8988T (cell line): ENCODE measurements around the gene ABLIM1.

Experiments
- DNase-seq: peaks from one replicate; pipeline ENCODE4 v3.0.0; 2011

ABLIM1 gene

DNA sequence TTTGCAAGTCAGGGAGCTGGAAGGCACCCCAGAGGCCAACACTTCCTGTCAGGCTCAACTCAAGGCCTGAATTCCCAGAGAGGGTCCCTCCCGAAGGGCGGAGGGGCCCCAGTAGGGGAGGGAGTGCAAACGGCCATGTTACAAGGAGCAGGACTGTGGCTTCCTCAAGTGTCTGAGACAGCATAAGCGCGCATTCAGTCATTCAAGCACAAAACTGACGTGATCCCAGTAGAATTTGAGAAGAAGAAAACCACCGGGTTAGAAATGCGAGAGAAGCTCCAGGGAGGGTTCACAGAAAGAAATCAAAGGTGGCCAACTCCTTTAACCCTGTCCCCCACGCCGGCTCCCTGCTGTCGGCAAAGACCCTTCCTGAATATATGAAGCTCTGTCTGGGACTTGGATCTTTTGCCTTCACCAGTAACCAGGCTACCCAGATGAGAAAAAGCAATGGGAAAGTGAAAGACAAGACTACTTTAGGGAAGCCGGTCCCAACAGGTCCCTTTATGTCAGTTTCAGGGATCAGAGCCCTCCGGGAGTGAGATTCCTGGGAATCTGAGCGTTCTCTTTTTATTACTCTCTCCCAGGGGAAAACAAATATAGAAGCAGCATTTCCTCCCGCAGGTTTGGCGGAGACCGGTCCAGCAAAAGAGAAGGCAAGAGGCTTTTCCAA is 255.1 kb downstream of the ABLIM1 start:
- no peak for DNase-seq

DNA sequence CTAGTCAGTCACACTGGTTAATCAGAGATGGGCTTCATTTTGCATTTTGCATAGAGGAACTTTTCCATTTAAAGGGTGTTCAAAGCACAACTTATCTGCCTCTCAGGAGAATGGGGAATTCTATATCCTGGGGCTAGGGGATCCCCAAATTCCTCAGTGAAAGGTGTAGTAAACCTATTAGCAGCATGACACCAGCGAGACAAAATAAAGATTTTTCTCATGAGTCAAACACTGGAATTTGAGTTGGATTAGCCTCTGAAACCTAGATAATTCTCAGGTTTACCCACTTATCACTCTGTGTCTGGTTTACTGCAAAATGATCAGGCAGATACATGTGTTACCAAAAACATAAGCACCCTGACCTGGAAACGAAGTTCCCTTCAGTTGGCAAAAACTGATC is 255.8 kb downstream of the ABLIM1 start:
- DNase-seq, result no peak

DNA sequence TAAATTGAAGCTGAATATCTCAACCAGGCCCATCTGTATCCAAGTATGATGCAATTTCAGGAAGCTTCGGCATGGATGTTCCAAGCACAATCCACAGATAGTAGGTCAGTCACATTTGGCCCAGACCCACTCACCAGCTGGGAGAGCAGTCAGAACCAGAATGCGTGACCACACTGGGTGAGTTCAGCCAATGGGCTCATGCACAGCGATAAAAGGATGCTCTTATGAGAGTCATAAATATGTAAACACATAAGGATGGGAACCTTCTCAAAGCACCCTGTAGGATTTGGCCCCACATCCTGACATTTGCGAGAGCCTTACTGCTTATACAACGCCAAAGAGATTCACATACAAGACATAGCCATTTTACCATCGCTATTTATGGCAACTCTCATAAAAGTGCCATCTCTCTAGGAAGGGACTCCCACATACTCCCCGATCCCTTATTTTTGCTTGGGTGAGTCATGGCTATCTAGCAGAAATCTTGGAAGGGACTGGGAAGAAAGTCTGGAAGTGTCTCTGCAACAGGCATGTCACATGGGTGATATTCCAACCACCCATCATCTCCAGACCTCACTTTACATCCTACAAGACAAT is 256.8 kb downstream of the ABLIM1 start:
- DNase-seq, result no peak

DNA sequence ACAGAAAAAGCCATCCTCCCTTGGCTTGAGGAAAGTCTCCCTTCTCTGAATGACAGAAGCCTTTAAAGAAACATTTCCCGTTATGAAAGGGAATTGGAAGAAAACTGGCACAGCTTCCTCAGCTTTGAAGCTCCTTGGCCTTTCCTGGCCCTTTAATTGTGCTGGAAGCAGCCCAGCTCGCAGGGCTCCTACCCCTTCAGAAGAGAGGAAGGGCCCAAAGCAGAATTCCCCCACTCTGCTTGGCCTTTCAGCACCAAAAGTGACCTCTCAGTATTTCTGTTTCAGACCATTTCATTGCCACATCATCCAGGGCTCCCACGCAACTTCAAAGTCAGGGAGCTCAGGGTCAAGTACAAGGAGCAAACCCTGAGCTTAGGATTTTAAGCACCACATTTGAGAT is 258.0 kb downstream of the ABLIM1 start:
- DNase-seq, result no peak

DNA sequence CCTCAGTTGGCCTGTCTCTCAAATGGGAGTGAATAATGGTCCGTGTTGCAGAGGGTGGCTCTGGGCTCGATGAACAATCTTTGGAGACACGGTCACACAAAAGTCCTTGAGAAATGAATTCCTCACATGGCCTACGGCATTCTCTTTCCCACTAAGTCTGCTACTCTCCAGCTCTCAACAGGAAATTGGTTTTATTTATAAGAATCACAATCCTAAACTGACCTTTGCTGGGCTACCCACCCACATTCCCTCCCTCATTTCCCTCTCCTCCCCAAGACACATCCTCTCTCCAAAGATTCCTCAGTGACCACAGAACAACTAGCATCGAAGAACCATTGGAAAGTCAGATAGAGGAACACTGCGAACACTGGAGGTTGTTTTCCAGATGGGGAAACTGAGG is 258.5 kb downstream of the ABLIM1 start:
- DNase-seq, result no peak

DNA sequence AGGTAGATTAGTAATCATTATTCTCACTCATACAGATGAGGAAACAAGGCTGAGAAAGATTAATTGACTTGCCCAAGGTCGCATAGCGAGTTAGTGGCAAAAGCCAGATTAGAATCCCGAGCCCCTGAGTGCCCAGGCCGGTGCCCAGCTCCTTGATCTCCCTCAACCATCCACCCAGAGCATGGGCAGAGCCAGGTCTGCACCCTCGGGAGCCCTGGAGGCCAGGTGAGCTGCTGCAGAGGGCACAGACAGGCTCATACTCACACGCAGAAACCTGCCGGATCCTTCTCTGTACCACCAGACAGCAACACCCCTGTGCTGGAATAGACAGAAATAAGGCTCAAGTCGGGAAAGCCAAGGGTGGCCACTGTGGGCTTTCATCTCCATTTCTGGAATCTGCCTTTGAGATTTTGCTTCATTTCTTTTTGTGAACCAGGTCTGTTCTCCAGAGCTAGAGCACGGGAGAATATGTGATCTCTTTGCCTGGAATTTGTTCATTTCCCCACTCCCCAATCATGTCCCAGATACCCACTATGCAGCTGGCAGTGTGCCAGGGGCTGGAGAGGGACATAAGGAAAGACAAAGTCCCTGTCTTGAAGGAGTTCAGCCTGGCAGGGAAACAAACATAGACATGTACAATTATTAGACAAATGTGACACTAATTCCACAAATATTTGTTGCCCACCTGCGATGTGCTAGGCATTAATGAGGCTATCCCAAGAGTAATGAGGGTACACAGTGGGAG is 259.3 kb downstream of the ABLIM1 start:
- no peak for DNase-seq

DNA sequence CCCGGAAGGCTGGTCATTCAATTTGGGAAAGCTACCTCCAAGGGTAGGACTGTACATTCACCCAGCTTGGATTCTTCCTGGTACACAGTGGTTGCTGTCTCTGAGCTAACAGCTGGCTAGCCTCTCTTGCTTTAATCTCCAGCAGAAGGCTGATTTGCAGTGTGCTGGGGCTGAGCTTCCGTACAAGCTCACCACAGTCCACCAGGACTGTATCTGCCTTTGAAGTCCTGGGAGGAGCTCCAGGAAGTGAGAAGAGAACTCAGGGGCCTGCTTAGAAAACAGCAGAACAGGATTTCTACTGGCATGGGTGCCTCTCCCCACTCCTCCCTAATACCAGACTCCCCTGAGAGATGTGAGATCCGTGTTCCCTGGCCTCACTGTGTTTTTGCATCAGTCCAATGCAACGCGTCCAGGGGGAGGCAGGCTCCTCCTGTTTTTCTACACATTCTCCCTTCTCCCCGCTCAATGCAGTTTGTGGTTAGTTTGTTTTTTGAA is 260.4 kb downstream of the ABLIM1 start:
- no peak for DNase-seq

DNA sequence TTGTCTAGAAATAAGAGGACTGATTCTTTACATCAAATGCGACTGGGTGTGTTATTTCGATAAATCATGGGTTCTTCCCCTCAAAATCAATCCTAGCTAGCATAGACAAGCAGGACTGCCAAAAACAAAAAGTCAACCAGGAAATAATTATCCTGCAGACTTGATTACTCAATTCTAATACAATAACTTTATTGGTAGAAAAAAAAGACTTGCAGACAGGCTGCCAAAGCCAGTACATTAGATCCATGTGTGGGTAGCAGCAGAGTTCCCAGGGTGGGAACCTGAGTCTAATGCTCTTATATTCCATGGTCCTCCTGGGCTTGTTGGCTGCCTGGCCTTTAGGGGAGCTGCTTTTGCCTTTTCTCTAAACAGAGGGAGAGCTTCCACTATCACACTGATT is 261.6 kb downstream of the ABLIM1 start:
- DNase-seq, result no peak

DNA sequence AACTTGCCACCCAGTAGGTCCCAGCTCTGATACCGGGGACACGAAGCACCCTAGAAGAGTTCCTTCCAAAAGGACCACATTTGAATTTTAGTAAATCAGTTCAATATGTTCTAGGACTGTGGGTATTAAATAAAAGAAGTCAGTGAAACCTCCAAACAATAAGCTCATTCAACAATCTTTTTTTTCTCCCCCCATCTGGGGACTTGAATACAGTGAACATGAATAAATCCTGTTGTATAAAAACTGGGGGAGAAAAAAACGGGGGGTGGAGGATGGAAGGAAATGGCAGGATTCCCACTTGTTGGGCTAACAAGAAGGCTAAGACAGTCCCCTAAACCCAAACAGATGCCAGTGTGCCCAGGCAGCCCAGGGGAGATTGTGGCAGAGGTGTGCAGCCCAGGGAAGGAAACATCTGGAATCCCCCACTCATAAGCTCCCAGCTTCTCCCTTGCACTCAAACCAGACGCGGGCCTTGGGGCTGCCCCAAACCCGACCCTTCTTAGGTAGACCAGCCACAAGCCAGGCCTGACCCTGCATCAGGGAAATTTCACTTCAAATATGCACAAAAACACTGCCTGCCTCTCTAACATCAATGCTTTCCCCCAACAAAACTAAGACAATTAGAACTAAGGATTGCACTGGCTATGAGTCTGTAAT is 262.6 kb downstream of the ABLIM1 start:
- no peak for DNase-seq

DNA sequence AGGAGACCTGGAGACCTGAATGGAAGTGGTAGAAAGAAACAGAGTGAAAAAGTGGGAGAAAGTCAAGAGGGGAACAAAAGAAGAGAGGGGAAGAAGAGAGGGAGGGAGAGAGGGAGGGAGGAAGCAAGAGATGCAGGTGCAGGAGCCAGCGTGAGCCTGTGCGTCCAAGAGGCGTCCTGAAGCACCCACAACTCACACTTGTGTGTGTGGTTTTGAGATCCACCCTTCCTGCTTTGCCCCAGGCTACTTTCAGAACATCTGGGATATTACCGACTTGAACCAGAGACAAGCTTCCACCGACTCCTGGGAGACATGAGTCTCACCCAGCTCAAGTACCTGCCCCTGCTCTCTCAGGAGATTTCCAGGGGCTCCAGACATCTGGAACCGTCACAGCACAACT is 263.5 kb downstream of the ABLIM1 start:
- no peak for DNase-seq

DNA sequence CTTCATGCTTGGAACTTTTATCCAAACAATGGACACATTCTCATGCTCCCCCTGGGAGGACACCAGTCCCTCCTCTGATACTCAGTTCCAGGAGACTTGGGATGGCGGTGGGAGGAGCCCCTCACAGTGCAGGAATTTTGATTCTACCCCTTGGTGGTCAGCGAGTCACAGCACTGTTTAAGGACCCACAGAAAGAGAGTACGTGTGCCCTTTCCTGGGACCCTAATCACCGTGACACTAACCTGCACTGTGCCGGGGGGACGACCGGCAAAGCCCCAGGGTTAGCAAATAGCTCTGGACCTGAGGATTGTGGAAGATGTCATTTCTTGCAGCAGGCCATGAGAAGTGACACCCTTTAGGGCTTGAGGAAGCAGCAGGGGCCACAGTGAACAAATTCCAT is 264.2 kb downstream of the ABLIM1 start:
- DNase-seq, result no peak

DNA sequence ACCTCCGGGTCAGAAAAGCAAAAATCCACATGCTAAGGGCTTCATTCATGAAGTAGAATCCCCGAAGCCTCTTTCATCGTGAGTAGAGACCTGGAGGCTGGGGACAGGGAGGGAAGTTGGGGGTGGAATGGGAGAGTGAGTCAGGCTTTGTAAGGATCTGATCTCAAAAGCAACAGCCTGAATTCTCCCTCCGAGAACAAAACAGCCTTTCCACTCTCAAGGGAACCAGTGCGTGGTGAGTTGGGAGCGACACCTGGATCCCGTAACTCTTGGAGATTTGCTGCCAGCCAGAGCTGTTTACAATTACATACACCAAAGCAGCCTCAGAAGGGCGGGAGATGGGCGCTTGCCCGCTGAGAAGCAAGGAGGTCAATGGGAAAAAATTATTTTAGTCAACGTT is 264.6 kb downstream of the ABLIM1 start:
- DNase-seq, result no peak

DNA sequence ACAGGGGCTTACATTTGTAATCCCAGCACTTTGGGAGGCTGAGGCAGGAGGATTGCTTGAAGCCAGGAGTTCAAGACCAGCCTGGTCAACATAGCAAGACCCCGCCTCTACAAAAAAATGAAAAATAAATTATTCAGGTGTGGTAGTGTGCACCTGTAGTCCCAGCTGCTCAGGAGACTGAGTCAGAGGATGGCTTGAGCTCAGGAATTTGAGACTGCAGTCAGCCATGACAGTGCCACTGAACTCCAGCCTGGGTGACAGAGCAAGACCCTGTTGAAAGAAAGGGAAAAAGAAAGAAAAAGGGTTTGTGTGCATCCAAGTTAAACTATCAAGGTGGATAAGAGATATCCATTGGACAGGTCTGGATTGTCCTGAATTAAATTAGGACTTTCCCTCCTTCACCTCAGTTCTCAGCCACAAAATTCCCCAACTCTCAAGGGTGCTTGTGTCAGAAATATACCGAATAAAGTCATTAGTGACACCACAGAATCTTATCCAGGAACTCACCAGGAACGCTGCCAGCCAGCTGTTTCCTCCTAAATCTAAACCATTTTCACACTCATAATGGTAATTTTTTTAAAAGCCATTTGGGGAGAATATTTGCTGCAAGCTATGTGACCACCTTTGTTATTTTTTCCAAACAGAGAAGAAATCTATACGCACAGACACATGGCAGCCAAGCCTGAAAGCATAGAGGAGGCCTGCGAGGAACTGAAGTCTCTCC is 265.8 kb downstream of the ABLIM1 start:
- DNase-seq, result no peak

DNA sequence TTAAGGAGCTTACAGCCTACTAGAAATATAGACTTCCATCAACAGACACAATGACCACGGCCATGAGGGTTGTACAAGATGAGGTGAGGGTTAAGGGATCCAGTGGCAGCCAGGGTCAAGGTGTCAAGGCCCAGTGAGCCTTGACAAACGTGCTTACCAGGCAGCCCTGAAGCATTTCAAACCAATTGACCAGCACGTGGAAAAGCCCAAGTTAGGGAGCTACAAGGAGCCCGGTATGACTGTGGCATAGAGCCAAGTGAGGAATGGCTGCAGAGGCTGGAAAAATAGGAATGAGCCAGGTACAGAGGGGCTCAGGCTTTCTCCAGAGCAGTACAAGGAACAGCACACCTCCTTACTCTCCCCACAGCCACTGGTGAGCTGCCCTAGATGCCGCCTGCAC is 266.5 kb downstream of the ABLIM1 start:
- no peak for DNase-seq

DNA sequence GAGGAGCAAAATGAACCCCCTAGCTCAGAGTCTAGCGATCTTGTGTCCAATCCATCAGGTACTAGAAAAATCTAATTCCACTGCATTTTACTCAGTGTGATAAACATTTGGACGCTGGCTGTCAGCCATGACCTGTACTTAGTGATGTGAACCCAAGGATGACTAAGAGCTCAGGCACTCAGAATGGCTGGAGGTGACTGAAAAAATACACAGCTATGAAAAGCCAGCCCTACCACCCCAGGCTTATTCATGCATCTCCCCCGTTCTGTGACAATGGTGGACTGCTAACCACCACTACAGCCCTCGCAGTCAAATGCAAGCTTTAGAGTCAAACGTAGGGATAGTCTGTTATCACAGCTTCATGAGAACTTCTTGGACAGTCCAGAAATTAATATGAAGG is 268.6 kb downstream of the ABLIM1 start:
- no peak for DNase-seq

DNA sequence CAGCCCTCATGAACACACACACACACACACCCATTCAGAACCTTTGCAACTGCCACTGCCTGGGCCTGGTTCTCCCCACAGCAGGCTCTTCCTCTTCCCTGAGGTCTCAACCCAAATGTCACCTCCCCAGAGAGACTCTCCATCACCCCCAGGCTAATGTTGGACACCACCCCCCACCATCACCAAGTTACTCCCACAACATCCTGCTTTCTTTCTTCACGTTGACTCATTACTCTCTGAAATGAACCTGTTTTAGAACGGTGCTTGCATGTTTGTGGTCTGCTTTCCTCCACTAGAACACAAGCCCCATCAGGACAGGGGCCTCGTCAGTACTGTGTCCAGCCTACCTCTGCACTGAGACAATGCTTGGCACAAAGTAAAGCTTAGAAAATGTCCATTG is 269.8 kb downstream of the ABLIM1 start:
- no peak for DNase-seq

DNA sequence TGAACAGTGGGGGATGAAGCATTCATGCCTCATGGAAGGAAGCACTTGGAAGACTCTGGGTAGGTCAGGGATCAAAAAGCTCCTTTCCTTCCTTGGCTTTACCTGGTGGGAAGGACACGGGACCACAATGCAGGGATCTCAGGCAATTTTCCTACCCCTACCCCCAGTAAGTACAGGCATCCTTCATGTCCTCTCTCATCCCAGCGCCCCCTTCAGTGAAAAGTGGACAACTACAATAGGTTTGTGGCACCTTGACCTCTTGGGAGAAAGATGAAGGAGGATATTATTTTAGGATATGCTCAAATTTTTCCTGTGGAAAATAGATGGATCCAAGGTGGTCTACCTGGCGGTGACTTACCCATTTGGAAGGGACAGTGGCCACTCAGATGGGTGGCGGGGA is 270.3 kb downstream of the ABLIM1 start:
- DNase-seq, result no peak

DNA sequence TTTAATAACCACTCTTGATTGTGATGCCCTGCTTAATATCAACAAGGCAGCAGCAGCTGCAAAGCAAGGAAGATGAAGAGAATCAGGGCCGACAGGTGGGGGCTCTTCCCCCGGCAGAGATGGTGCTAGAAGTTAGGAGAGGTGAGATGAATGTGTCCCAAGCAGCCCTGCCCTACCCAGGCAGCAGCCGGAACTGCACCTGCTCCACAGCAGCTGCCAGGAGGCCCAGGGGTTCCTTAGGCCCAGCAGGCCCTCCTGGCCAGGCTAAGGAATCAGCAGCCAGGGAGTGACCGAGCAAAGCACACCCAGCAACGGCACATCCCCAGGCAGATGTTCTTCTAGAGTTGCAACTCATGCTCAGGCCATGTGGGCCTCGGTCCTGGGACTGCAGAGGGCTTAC is 271.6 kb downstream of the ABLIM1 start:
- peak; percentile 32 for DNase-seq

DNA sequence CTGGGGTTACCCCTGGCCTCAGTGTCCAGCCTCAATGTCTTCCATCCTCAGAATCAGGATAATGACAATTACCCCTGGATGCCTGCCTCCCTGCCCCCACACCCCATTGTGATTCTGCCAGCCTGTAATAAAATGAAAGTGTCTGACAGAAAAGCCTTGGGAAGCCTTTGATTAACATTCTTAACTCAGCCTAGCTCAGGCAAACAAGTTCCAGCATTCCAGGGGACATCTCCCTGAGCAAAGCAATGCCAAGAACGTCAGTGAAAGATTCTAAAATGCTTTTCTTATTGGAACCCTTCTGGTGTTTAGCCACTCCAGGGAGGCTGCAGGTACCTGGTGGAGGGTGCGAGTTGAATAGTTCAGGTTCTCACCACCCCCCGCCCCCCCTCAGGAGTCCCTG is 272.5 kb downstream of the ABLIM1 start:
- no peak for DNase-seq

DNA sequence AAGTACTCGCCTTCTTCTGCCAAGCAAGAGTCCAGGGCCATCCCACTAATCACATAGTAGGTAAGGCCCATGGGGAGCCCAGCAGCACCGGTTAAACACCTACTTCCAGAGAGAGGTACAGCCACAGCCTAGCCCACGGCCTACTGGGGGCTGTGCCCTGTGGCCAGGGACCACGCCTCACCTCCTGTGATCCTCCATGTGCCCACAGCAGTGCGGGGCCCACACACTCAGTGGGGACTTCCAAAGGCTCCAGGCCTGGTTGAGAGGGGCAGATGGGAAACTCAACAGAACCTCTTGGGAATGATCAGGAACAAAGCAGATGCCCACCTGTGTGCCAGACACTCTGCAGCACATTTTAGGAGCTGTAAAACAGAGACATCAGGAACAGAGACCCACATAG is 273.5 kb downstream of the ABLIM1 start:
- DNase-seq, result no peak

DNA sequence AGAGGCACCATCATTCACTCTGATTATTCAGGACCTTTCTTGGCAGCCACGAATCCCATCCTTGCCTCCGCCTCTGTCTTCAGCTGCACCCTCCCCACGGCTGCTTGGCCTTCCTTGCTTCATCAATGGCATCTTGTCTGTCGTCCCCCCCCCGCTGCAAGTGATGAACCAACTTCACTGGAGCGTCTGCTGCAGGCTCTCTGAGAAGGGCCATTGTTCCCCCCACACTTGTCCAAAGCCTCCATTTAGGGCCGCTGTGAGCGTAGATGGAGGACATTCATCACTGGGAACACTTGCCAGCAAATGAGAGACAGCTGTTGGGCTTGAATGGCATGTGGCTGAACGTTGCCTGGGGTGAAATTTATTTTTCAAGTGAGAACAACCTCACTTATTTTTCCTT is 273.9 kb downstream of the ABLIM1 start:
- no peak for DNase-seq
